Measurements from ENCODE around the gene GDF7. TPM values are rescaled to one million over a fixed set of nuclear protein-coding genes. Genes with fewer than 3 reads are reported as not detected.

Gene GDF7
- total RNA-seq, 2 experiments from 2014 or later, result 0.02 TPM; not detected in 1

GRCh38 chr2:20691076-20691734 is 24.3 kb downstream of the GDF7 start:
- POLR2A ChIA-PET, result no interaction called here
- Mint-ChIP-seq H3K36me3 (ENCODE audit: low read depth) (peaks cover 34% of the 10 kb centered on the region), H3K4me1 (no peaks in the 10 kb centered on the region), H3K9me3 (ENCODE audit: low read depth) (no peaks in the 10 kb centered on the region), H3K27ac (no peak overlapping the region), H3K4me3 (no peak overlapping the region), H3K27me3 (no peaks in the 10 kb centered on the region)
- no peak for ATAC-seq
- DNase-seq, result no peak
- intact Hi-C loops (cut with DNase I, micrococcal nuclease), result no loop called here
- CTCF ChIA-PET, result no interaction called here

GRCh38 chr2:20692081-20692480 is 25.1 kb downstream of the GDF7 start:
- ATAC-seq, result no peak
- POLR2A ChIA-PET, result no interaction called here
- Mint-ChIP-seq H3K27ac (no peak overlapping the region), H3K4me3 (no peak overlapping the region), H3K27me3 (no peaks in the 10 kb centered on the region), H3K36me3 (ENCODE audit: low read depth) (peaks cover 28% of the 10 kb centered on the region), H3K4me1 (no peaks in the 10 kb centered on the region), H3K9me3 (ENCODE audit: low read depth) (no peaks in the 10 kb centered on the region)
- CTCF ChIA-PET, result interaction anchor here (0.9 to 1.0 kb wide), 3 partner anchors 16 to 271 kb away, joined by 3 to 4 read pairs (median 3); no protein-coding TSS in a partner anchor
- intact Hi-C loops (cut with DNase I, micrococcal nuclease), result no loop called here
- DNase-seq, result no peak

- Mint-ChIP-seq H3K27ac (no peak overlapping the region), H3K36me3 (ENCODE audit: low read depth) (peaks cover 24% of the 10 kb centered on the region), H3K4me1 (no peaks in the 10 kb centered on the region), H3K9me3 (ENCODE audit: low read depth) (no peaks in the 10 kb centered on the region), H3K4me3 (no peak overlapping the region), H3K27me3 (no peaks in the 10 kb centered on the region)
- POLR2A ChIA-PET, result no interaction called here
- intact Hi-C loops (cut with DNase I, micrococcal nuclease), result no loop called here
- no peak for DNase-seq
- ATAC-seq, result no peak
- CTCF ChIA-PET, result interaction anchor here (0.9 to 1.1 kb wide), 2 partner anchors 31 to 270 kb away, joined by 3 read pairs; no protein-coding TSS in a partner anchor
These were observed 26.4 kb downstream of the GDF7 start for GRCh38 chr2:20693317-20693716.

GRCh38 chr2:20696366-20696765 is 29.4 kb downstream of the GDF7 start:
- Mint-ChIP-seq H3K27me3 (no peaks in the 10 kb centered on the region), H3K9me3 (ENCODE audit: low read depth) (no peaks in the 10 kb centered on the region), H3K27ac (no peak overlapping the region), H3K4me1 (no peaks in the 10 kb centered on the region), H3K36me3 (ENCODE audit: low read depth) (peaks cover 14% of the 10 kb centered on the region), H3K4me3 (no peak overlapping the region)
- DNase-seq (no peak), ATAC-seq (no peak)
- POLR2A ChIA-PET, result no interaction called here
- CTCF ChIA-PET, result interaction anchor here (0.6 kb wide), 1 partner anchor 743 kb away, joined by 3 read pairs; no protein-coding TSS in a partner anchor
- intact Hi-C loops (cut with DNase I, micrococcal nuclease), result no loop called here

- Mint-ChIP-seq H3K27me3 (no peaks in the 10 kb centered on the region), H3K4me1 (no peaks in the 10 kb centered on the region), H3K9me3 (ENCODE audit: low read depth) (no peaks in the 10 kb centered on the region), H3K36me3 (ENCODE audit: low read depth) (peaks cover 10% of the 10 kb centered on the region), H3K27ac (no peak overlapping the region), H3K4me3 (no peak overlapping the region)
- POLR2A ChIA-PET, result no interaction called here
- no peak for ATAC-seq
- CTCF ChIA-PET, result interaction anchor here (1.0 kb wide), 1 partner anchor 37 kb away, joined by 6 read pairs; no protein-coding TSS in a partner anchor
- DNase-seq, result no peak
- intact Hi-C loops (cut with DNase I, micrococcal nuclease), result no loop called here
These were observed 30.5 kb downstream of the GDF7 start for GRCh38 chr2:20697322-20697934.

- H3K27me3 Mint-ChIP-seq, result no peaks in the 10 kb centered on the region
- H3K4me1 Mint-ChIP-seq, result no peaks in the 10 kb centered on the region
- ChIA-PET POLR2A (no interaction called here), CTCF (interaction anchor here (1.2 kb wide), 1 partner anchor 57 kb away, joined by 3 read pairs; no protein-coding TSS in a partner anchor)
- DNase-seq (no peak), ATAC-seq (no peak)
- intact Hi-C loops (cut with DNase I, micrococcal nuclease), result no loop called here
- no peak overlapping the region for H3K27ac Mint-ChIP-seq
- H3K4me3 Mint-ChIP-seq, result no peak overlapping the region
- peaks cover 10% of the 10 kb centered on the region for H3K36me3 Mint-ChIP-seq (ENCODE audit: low read depth)
- H3K9me3 Mint-ChIP-seq (ENCODE audit: low read depth), result no peaks in the 10 kb centered on the region
These were observed 32.1 kb downstream of the GDF7 start for GRCh38 chr2:20698916-20699613.

- Mint-ChIP-seq H3K4me3 (no peak overlapping the region), H3K27ac (no peak overlapping the region), H3K9me3 (ENCODE audit: low read depth) (no peaks in the 10 kb centered on the region), H3K36me3 (ENCODE audit: low read depth) (peaks cover 16% of the 10 kb centered on the region), H3K27me3 (no peaks in the 10 kb centered on the region), H3K4me1 (no peaks in the 10 kb centered on the region)
- intact Hi-C loops (cut with DNase I, micrococcal nuclease), result no loop called here
- ATAC-seq (no peak), DNase-seq (no peak)
- ChIA-PET CTCF (no interaction called here), POLR2A (no interaction called here)
These were observed 35.6 kb downstream of the GDF7 start for GRCh38 chr2:20702563-20702962.

GRCh38 chr2:20704886-20705285 is 37.9 kb downstream of the GDF7 start:
- intact Hi-C loops (cut with DNase I, micrococcal nuclease), result no loop called here
- H3K9me3 Mint-ChIP-seq (ENCODE audit: low read depth), result no peaks in the 10 kb centered on the region
- H3K4me3 Mint-ChIP-seq, result no peak overlapping the region
- H3K36me3 Mint-ChIP-seq (ENCODE audit: low read depth), result peaks cover 7% of the 10 kb centered on the region
- DNase-seq (no peak), ATAC-seq (no peak)
- H3K4me1 Mint-ChIP-seq, result no peaks in the 10 kb centered on the region
- POLR2A ChIA-PET, result no interaction called here
- H3K27me3 Mint-ChIP-seq, result no peaks in the 10 kb centered on the region
- CTCF ChIA-PET, result interaction anchor here (1.1 kb wide), 1 partner anchor 24 kb away, joined by 4 read pairs; no protein-coding TSS in a partner anchor
- no peak overlapping the region for H3K27ac Mint-ChIP-seq

- no peak for DNase-seq
- ChIA-PET CTCF (interaction anchor here (0.6 kb wide), 1 partner anchor 56 kb away, joined by 3 read pairs; no protein-coding TSS in a partner anchor), POLR2A (no interaction called here)
- no peak overlapping the region for H3K4me3 Mint-ChIP-seq
- H3K9me3 Mint-ChIP-seq (ENCODE audit: low read depth), result no peaks in the 10 kb centered on the region
- no peaks in the 10 kb centered on the region for H3K27me3 Mint-ChIP-seq
- H3K4me1 Mint-ChIP-seq, result no peaks in the 10 kb centered on the region
- intact Hi-C loops (cut with DNase I, micrococcal nuclease), result no loop called here
- no peak for ATAC-seq
- peaks cover 13% of the 10 kb centered on the region for H3K36me3 Mint-ChIP-seq (ENCODE audit: low read depth)
- H3K27ac Mint-ChIP-seq, result no peak overlapping the region
These were observed 39.3 kb downstream of the GDF7 start for GRCh38 chr2:20706217-20706616.

GRCh38 chr2:20706786-20707185 is 39.8 kb downstream of the GDF7 start:
- ChIA-PET POLR2A (no interaction called here), CTCF (interaction anchor here (0.7 to 1.0 kb wide), 2 partner anchors 46 to 233 kb away, joined by 3 read pairs; no protein-coding TSS in a partner anchor)
- ATAC-seq, result no peak
- DNase-seq, result no peak
- no peaks in the 10 kb centered on the region for H3K4me1 Mint-ChIP-seq
- no peak overlapping the region for H3K4me3 Mint-ChIP-seq
- no peaks in the 10 kb centered on the region for H3K9me3 Mint-ChIP-seq (ENCODE audit: low read depth)
- no peaks in the 10 kb centered on the region for H3K27me3 Mint-ChIP-seq
- H3K27ac Mint-ChIP-seq, result no peak overlapping the region
- intact Hi-C loops (cut with DNase I, micrococcal nuclease), result no loop called here
- H3K36me3 Mint-ChIP-seq (ENCODE audit: low read depth), result peaks cover 16% of the 10 kb centered on the region

GRCh38 chr2:20707601-20708000 is 40.7 kb downstream of the GDF7 start:
- DNase-seq (no peak), ATAC-seq (no peak)
- intact Hi-C loops (cut with DNase I, micrococcal nuclease), result no loop called here
- Mint-ChIP-seq H3K27me3 (no peaks in the 10 kb centered on the region), H3K9me3 (ENCODE audit: low read depth) (no peaks in the 10 kb centered on the region), H3K4me3 (no peak overlapping the region), H3K27ac (no peak overlapping the region), H3K36me3 (ENCODE audit: low read depth) (peaks cover 21% of the 10 kb centered on the region), H3K4me1 (no peaks in the 10 kb centered on the region)
- POLR2A ChIA-PET, result no interaction called here
- CTCF ChIA-PET, result interaction anchor here (0.6 to 1.0 kb wide), 2 partner anchors 47 to 248 kb away, joined by 3 read pairs; no protein-coding TSS in a partner anchor

Measured in activated CD4-positive, alpha-beta T cell treated with anti-CD3 and anti-CD28 coated beads for 36 hours (primary cell).